BLaER1 (cell line): ENCODE data around the gene WLS.

Source experiments
- H3K27ac ChIP-seq: shearing (Covaris generic); formaldehyde crosslinking; 2 replicates; pipeline ENCODE4 v1.8.1; 2022
- H3K27me3 ChIP-seq: shearing (Covaris generic); formaldehyde crosslinking; 2 replicates; pipeline ENCODE4 v1.8.1; 2022
- H3K36me3 ChIP-seq: shearing (Covaris generic); formaldehyde crosslinking; 2 replicates; pipeline ENCODE4 v1.8.1; 2022
- H3K4me1 ChIP-seq: shearing (Covaris generic); formaldehyde crosslinking; 2 replicates; pipeline ENCODE4 v1.8.1; 2022
- H3K4me2 ChIP-seq: shearing (Covaris generic); formaldehyde crosslinking; 2 replicates; pipeline ENCODE4 v1.8.1; 2022
- H3K4me3 ChIP-seq: shearing (Covaris generic); formaldehyde crosslinking; 2 replicates; pipeline ENCODE4 v1.8.1; 2022
- H3K9ac ChIP-seq: shearing (Covaris generic); formaldehyde crosslinking; 2 replicates; pipeline ENCODE4 v1.8.1; 2022
- H3K9me3 ChIP-seq: shearing (Covaris generic); formaldehyde crosslinking; 2 replicates; pipeline ENCODE4 v1.8.1; 2022
- H4K20me1 ChIP-seq: shearing (Covaris generic); formaldehyde crosslinking; 2 replicates; pipeline ENCODE4 v1.8.1; 2022
- Cebpa-rat ChIP-seq: shearing (Covaris generic); IDR thresholded peaks from 2 replicates; pipeline ENCODE4 v1.8.1; 2022

WLS gene

GRCh38 chr1:68201546-68202238 is 30.6 kb downstream of the WLS start:
- H3K27me3 ChIP-seq: no peaks in the 10 kb centered on the region
- H4K20me1 ChIP-seq: no peaks in the 10 kb centered on the region
- no peak overlapping the region for H3K27ac ChIP-seq
- H3K4me2 ChIP-seq: no peak overlapping the region
- no peak overlapping the region for H3K9ac ChIP-seq
- no peak overlapping the region for H3K4me3 ChIP-seq
- TF ChIP-seq Cebpa-rat: no peak
- H3K4me1 ChIP-seq: no peaks in the 10 kb centered on the region; the same call in 1 of the 2 replicates
- no peaks in the 10 kb centered on the region for H3K36me3 ChIP-seq
- H3K9me3 ChIP-seq: no peaks in the 10 kb centered on the region

- Histone ChIP-seq H3K9me3 (no peaks in the 10 kb centered on the region), H3K9ac (no peak overlapping the region), H3K4me2 (no peak overlapping the region), H3K36me3 (no peaks in the 10 kb centered on the region), H3K27ac (no peak overlapping the region), H4K20me1 (no peaks in the 10 kb centered on the region), H3K4me3 (no peak overlapping the region), H3K4me1 (no peaks in the 10 kb centered on the region), H3K27me3 (no peaks in the 10 kb centered on the region)
- TF ChIP-seq Cebpa-rat: no peak
These were observed 32.7 kb downstream of the WLS start for GRCh38 chr1:68199603-68200002.

GRCh38 chr1:68198752-68199151 is 33.6 kb downstream of the WLS start:
- no peak overlapping the region for H3K27ac ChIP-seq
- no peak for TF ChIP-seq Cebpa-rat
- H3K4me1 ChIP-seq: no peaks in the 10 kb centered on the region
- H3K27me3 ChIP-seq: no peaks in the 10 kb centered on the region
- H3K9me3 ChIP-seq: no peaks in the 10 kb centered on the region
- H3K9ac ChIP-seq: no peak overlapping the region
- no peak overlapping the region for H3K4me3 ChIP-seq
- H3K4me2 ChIP-seq: no peak overlapping the region
- no peaks in the 10 kb centered on the region for H4K20me1 ChIP-seq
- H3K36me3 ChIP-seq: no peaks in the 10 kb centered on the region

- Histone ChIP-seq H3K4me1 (no peaks in the 10 kb centered on the region), H3K4me2 (no peak overlapping the region), H4K20me1 (no peaks in the 10 kb centered on the region), H3K4me3 (no peak overlapping the region), H3K27me3 (no peaks in the 10 kb centered on the region), H3K27ac (no peak overlapping the region), H3K36me3 (no peaks in the 10 kb centered on the region), H3K9ac (no peak overlapping the region), H3K9me3 (no peaks in the 10 kb centered on the region)
- no peak for TF ChIP-seq Cebpa-rat
These were observed 34.4 kb downstream of the WLS start for GRCh38 chr1:68197891-68198290.

- TF ChIP-seq Cebpa-rat: no peak
- Histone ChIP-seq H3K9me3 (no peaks in the 10 kb centered on the region), H3K27me3 (no peaks in the 10 kb centered on the region), H4K20me1 (no peaks in the 10 kb centered on the region), H3K4me2 (no peak overlapping the region), H3K4me3 (no peak overlapping the region), H3K9ac (no peak overlapping the region), H3K4me1 (no peaks in the 10 kb centered on the region), H3K36me3 (no peaks in the 10 kb centered on the region), H3K27ac (no peak overlapping the region)
These were observed 34.9 kb downstream of the WLS start for GRCh38 chr1:68197461-68197860.

- no peaks in the 10 kb centered on the region for H3K27me3 ChIP-seq
- no peaks in the 10 kb centered on the region for H4K20me1 ChIP-seq
- no peaks in the 10 kb centered on the region for H3K9me3 ChIP-seq
- H3K9ac ChIP-seq: no peak overlapping the region
- H3K36me3 ChIP-seq: no peaks in the 10 kb centered on the region
- no peak overlapping the region for H3K4me2 ChIP-seq
- H3K4me1 ChIP-seq: no peaks in the 10 kb centered on the region
- H3K4me3 ChIP-seq: no peak overlapping the region
- TF ChIP-seq Cebpa-rat: no peak
- no peak overlapping the region for H3K27ac ChIP-seq
These were observed 35.6 kb downstream of the WLS start for GRCh38 chr1:68196676-68197075.

- Histone ChIP-seq H3K9ac (no peak overlapping the region), H3K27ac (no peak overlapping the region), H3K9me3 (no peaks in the 10 kb centered on the region), H3K36me3 (no peaks in the 10 kb centered on the region), H4K20me1 (no peaks in the 10 kb centered on the region), H3K27me3 (no peaks in the 10 kb centered on the region), H3K4me1 (no peaks in the 10 kb centered on the region), H3K4me2 (no peak overlapping the region), H3K4me3 (no peak overlapping the region)
- no peak for TF ChIP-seq Cebpa-rat
These were observed 40.6 kb downstream of the WLS start for GRCh38 chr1:68191717-68192116.

GRCh38 chr1:68188644-68189340 is 43.5 kb downstream of the WLS start:
- Histone ChIP-seq H3K4me2 (no peak overlapping the region), H3K27ac (no peak overlapping the region), H3K27me3 (no peaks in the 10 kb centered on the region), H3K4me1 (no peaks in the 10 kb centered on the region), H4K20me1 (no peaks in the 10 kb centered on the region), H3K9ac (no peak overlapping the region), H3K9me3 (no peaks in the 10 kb centered on the region), H3K36me3 (no peaks in the 10 kb centered on the region), H3K4me3 (no peak overlapping the region)
- no peak for TF ChIP-seq Cebpa-rat

- H3K36me3 ChIP-seq: no peaks in the 10 kb centered on the region
- TF ChIP-seq Cebpa-rat: no peak
- no peaks in the 10 kb centered on the region for H3K27me3 ChIP-seq
- no peak overlapping the region for H3K27ac ChIP-seq
- H4K20me1 ChIP-seq: no peaks in the 10 kb centered on the region
- no peak overlapping the region for H3K4me3 ChIP-seq
- no peaks in the 10 kb centered on the region for H3K9me3 ChIP-seq
- no peaks in the 10 kb centered on the region for H3K4me1 ChIP-seq
- no peak overlapping the region for H3K4me2 ChIP-seq
- no peak overlapping the region for H3K9ac ChIP-seq
These were observed 44.2 kb downstream of the WLS start for GRCh38 chr1:68188060-68188538.

- Histone ChIP-seq H3K36me3 (no peaks in the 10 kb centered on the region), H3K4me1 (0 out of 2 replicates have a peak, but pooled peaks cover 6% of the 10 kb centered on the region), H3K9me3 (no peaks in the 10 kb centered on the region), H3K27ac (no peak overlapping the region), H3K27me3 (no peaks in the 10 kb centered on the region), H3K9ac (no peak overlapping the region), H3K4me3 (no peak overlapping the region), H4K20me1 (no peaks in the 10 kb centered on the region), H3K4me2 (no peak overlapping the region)
- TF ChIP-seq Cebpa-rat: no peak
These were observed 46.6 kb downstream of the WLS start for GRCh38 chr1:68185743-68186142.
